HCT116 (cell line): ENCODE measurements around the gene CSRP1. TPM values are rescaled to one million over a fixed set of nuclear protein-coding genes. Genes with fewer than 3 reads are reported as not detected.

Experiments
- ATAC-seq: fragments of 200-7000 bp; cut with Tn5 transposase; 2 replicates; pipeline ENCODE4 v1.9.1; 2020; ENCODE audit warnings: mild to moderate bottlenecking, moderate library complexity
- BruUV-seq: library from RNA; stranded (reverse); fragments of 400-500 nt; replicated peaks from 2 replicates; lab custom pipeline; 2021; lab: Mats Ljungman, UMichigan
- CTCF ChIA-PET: fragments of 300-600 bp; sonication (Branson Sonifier 250); formaldehyde crosslinking; loops from one replicate; lab custom pipeline; 2021; ENCODE audit warnings: antibody characterized with exemption; lab: Charles Lee
- POLR2A ChIA-PET: fragments of 300-600, 350-600 bp; sonication (Branson Sonifier 250); formaldehyde crosslinking; loops from one replicate; lab custom pipeline; 2021; ENCODE audit warnings: antibody characterized with exemption; lab: Charles Lee
- RAD21 ChIA-PET, 2 experiments: fragments of 300-600 bp; sonication (Branson Sonifier 250); formaldehyde crosslinking; loops; one replicate each; lab custom pipeline; 2023; ENCODE audit warnings: low total read pairs in 2 of 2; ENCODE audit not compliant: uncharacterized antibody in 2 of 2, unreplicated experiment in 2 of 2, low non-redundant PET in 1 of 2; lab: Charles Lee
- DNase-seq: peaks from one replicate; pipeline ENCODE4 v3.0.0-alpha.2; 2010; ENCODE audit warnings: low read depth, low spot score
- H2AFZ ChIP-seq: fragments of 200-600 bp; shearing (Covaris generic), sonication (generic); 2 replicates; pipeline ENCODE4 v1.6.1; 2017; ENCODE audit warnings: low read depth, mixed run types, mixed read lengths, antibody characterized with exemption, low read length; ENCODE audit not compliant: poor library complexity, severe bottlenecking
- H3K27ac ChIP-seq: 2 replicates; pipeline ENCODE4 v1.5.1; 2012; ENCODE audit warnings: low read depth, low read length
- H3K27me3 ChIP-seq: fragments of 200-600 bp; sonication (generic); 2 replicates; pipeline ENCODE4 v1.6.1; 2016; ENCODE audit warnings: mixed run types, low read length, mixed read lengths; ENCODE audit not compliant: insufficient read depth
- H3K36me3 ChIP-seq, 2 experiments: fragments of 200-500 bp in 1 of 2; fragments of 200-600 bp in 1 of 2; sonication (Bioruptor generic) in 1 of 2; sonication (generic) in 1 of 2; 2 replicates each; pipeline versions ENCODE4 v1.5.1 to v1.6.1; 2014 to 2016; ENCODE audit warnings: low read length in 2 of 2, inconsistent platforms in 1 of 2, mixed read lengths in 1 of 2, mixed run types in 1 of 2; ENCODE audit not compliant: insufficient read depth in 2 of 2, control insufficient read depth in 1 of 2
- H3K4me1 ChIP-seq, 2 experiments: fragments of 200-600 bp in 1 of 2; sonication (generic) in 1 of 2; 2 replicates each; pipeline versions ENCODE4 v1.5.1 to v1.6.1; 2012 to 2017; ENCODE audit warnings: low read length in 2 of 2, inconsistent platforms in 1 of 2, mild to moderate bottlenecking in 1 of 2, mixed read lengths in 1 of 2, mixed run types in 1 of 2, moderate library complexity in 1 of 2; ENCODE audit not compliant: insufficient read depth in 2 of 2, control insufficient read depth in 1 of 2
- H3K4me2 ChIP-seq: fragments of 200-600 bp; sonication (generic); 2 replicates; pipeline ENCODE4 v1.6.1; 2017; ENCODE audit warnings: mixed run types, low read length, mixed read lengths
- H3K4me3 ChIP-seq, 2 experiments: fragments of 200-600 bp in 1 of 2; sonication (generic) in 1 of 2; replicated peaks in 1 of 2; 2 replicates each; pipeline ENCODE4 v1.5.1; 2011 to 2016; ENCODE audit warnings: low read length in 2 of 2, control low read depth in 1 of 2, low read depth in 1 of 2, mild to moderate bottlenecking in 1 of 2, mixed read lengths in 1 of 2, mixed run types in 1 of 2
- H3K79me2 ChIP-seq: fragments of 200-600 bp; sonication (generic); 2 replicates; pipeline ENCODE4 v1.6.1; 2017; ENCODE audit warnings: mild to moderate bottlenecking, mixed run types, low read length, moderate library complexity, mixed read lengths; ENCODE audit not compliant: insufficient read depth
- H3K9ac ChIP-seq: fragments of 200-600 bp; sonication (generic); 2 replicates; pipeline ENCODE4 v1.6.1; 2016; ENCODE audit warnings: low read length, mixed read lengths
- H3K9me2 ChIP-seq: fragments of 200-600 bp; sonication (generic), shearing (Covaris generic); 2 replicates; pipeline ENCODE4 v1.6.1; 2017; ENCODE audit warnings: mixed run types, mild to moderate bottlenecking, moderate library complexity; ENCODE audit not compliant: insufficient read depth
- H3K9me3 ChIP-seq, 2 experiments: fragments of 200-500 bp in 1 of 2; fragments of 200-600 bp in 1 of 2; sonication (Bioruptor generic) in 1 of 2; sonication (generic) in 1 of 2; 2 replicates each; pipeline ENCODE4 v1.6.1; 2014 to 2017; ENCODE audit warnings: low read length in 2 of 2, mixed read lengths in 2 of 2, inconsistent platforms in 1 of 2, low read depth in 1 of 2, mild to moderate bottlenecking in 1 of 2, mixed run types in 1 of 2, moderate library complexity in 1 of 2; ENCODE audit not compliant: control insufficient read depth in 1 of 2, insufficient read depth in 1 of 2
- H4K20me1 ChIP-seq: fragments of 200-600 bp; sonication (generic), shearing (Covaris generic); 2 replicates; pipeline ENCODE4 v1.6.1; 2017; ENCODE audit warnings: mixed run types, mild to moderate bottlenecking, moderate library complexity; ENCODE audit not compliant: insufficient read depth
- CBX3 ChIP-seq: IDR thresholded peaks from 2 replicates; pipeline ENCODE4 v1.6.1; 2012; ENCODE audit warnings: low read depth
- EGR1 ChIP-seq: IDR thresholded peaks from 2 replicates; pipeline ENCODE4 v1.6.1; 2012; ENCODE audit warnings: low read depth
- ELF1 ChIP-seq: IDR thresholded peaks from 2 replicates; pipeline ENCODE4 v1.6.1; 2012; ENCODE audit warnings: low read depth, borderline replicate concordance
- EZH2 ChIP-seq: fragments of 200-600 bp; sonication (generic); IDR thresholded peaks from 2 replicates; pipeline ENCODE4 v1.6.1; 2017; ENCODE audit warnings: antibody characterized with exemption, mixed run types
- EZH2phosphoT487 ChIP-seq: fragments of 200-600 bp; IDR thresholded peaks from 2 replicates; pipeline ENCODE4 v1.6.1; 2018; ENCODE audit warnings: antibody characterized with exemption, borderline replicate concordance
- JUND ChIP-seq: IDR thresholded peaks from 2 replicates; pipeline ENCODE4 v1.6.1; 2012
- MAX ChIP-seq: IDR thresholded peaks from 2 replicates; pipeline ENCODE4 v1.6.1; 2012
- POLR2AphosphoS5 ChIP-seq: IDR thresholded peaks from 2 replicates; pipeline ENCODE4 v1.6.1; 2011; ENCODE audit warnings: mild to moderate bottlenecking, low read depth, low read length, moderate library complexity
- RAD21 ChIP-seq: IDR thresholded peaks from 2 replicates; pipeline ENCODE4 v1.6.1; 2012; ENCODE audit warnings: low read depth, mild to moderate bottlenecking
- SP1 ChIP-seq: IDR thresholded peaks from 2 replicates; pipeline ENCODE4 v1.6.1; 2012; ENCODE audit warnings: low read depth
- TCF7L2 ChIP-seq: IDR thresholded peaks from 2 replicates; pipeline ENCODE4 v1.7.0; 2011; ENCODE audit warnings: borderline replicate concordance, inconsistent platforms; ENCODE audit not compliant: insufficient read depth, insufficient read length; ENCODE audit errors: extremely low read depth
- YY1 ChIP-seq: IDR thresholded peaks from 2 replicates; pipeline ENCODE4 v1.6.1; 2011; ENCODE audit warnings: low read length, low read depth, moderate library complexity, mild to moderate bottlenecking; ENCODE audit not compliant: insufficient replicate concordance; ENCODE audit errors: extremely low read depth
- ZFX ChIP-seq: fragments of 450-650 bp; IDR thresholded peaks from 2 replicates; pipeline ENCODE4 v1.6.1; 2017
- intact Hi-C: fragments of 100-400 bp; cut with micrococcal nuclease; formaldehyde crosslinking; loops from 2 replicates; pipeline ENCODE4 v1.10.0; 2022
- total RNA-seq: library from RNA; stranded (reverse); gene quantifications from one replicate; pipeline ENCODE4 v1.2.1, GENCODE V29; 2021; ENCODE audit not compliant: unreplicated experiment
- TF ChIP-seq, protein P1 (sequence below): IDR thresholded peaks from 2 replicates; pipeline ENCODE4 v1.6.1; 2012; ENCODE audit warnings: low read depth
- TF ChIP-seq, protein P2 (sequence below): IDR thresholded peaks from 2 replicates; pipeline ENCODE4 v1.6.1; 2012

The CSRP1 gene
- total RNA-seq, 1 experiment from 2014 or later = 51.7 TPM

- TF ChIP-seq, protein P1, sequence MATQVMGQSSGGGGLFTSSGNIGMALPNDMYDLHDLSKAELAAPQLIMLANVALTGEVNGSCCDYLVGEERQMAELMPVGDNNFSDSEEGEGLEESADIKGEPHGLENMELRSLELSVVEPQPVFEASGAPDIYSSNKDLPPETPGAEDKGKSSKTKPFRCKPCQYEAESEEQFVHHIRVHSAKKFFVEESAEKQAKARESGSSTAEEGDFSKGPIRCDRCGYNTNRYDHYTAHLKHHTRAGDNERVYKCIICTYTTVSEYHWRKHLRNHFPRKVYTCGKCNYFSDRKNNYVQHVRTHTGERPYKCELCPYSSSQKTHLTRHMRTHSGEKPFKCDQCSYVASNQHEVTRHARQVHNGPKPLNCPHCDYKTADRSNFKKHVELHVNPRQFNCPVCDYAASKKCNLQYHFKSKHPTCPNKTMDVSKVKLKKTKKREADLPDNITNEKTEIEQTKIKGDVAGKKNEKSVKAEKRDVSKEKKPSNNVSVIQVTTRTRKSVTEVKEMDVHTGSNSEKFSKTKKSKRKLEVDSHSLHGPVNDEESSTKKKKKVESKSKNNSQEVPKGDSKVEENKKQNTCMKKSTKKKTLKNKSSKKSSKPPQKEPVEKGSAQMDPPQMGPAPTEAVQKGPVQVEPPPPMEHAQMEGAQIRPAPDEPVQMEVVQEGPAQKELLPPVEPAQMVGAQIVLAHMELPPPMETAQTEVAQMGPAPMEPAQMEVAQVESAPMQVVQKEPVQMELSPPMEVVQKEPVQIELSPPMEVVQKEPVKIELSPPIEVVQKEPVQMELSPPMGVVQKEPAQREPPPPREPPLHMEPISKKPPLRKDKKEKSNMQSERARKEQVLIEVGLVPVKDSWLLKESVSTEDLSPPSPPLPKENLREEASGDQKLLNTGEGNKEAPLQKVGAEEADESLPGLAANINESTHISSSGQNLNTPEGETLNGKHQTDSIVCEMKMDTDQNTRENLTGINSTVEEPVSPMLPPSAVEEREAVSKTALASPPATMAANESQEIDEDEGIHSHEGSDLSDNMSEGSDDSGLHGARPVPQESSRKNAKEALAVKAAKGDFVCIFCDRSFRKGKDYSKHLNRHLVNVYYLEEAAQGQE = no peak
- TF ChIP-seq JUND (no peak), YY1 (no peak), CBX3 (no peak), EGR1 (no peak), EZH2 (no peak), POLR2AphosphoS5 (no peak), RAD21 (no peak), ZFX (no peak), ELF1 (no peak), SP1 (no peak), TCF7L2 (no peak)
Measured at GRCh38 chr1:201516511-201517127, 9.7 kb upstream of the CSRP1 start (continued).

- RAD21 ChIA-PET = no interaction called here
- no peak overlapping the region for H3K27ac ChIP-seq
- TSS peak; percentile 11 for BruUV-seq
- H3K4me3 ChIP-seq = no peak overlapping the region
- H3K36me3 ChIP-seq = no peaks in the 10 kb centered on the region
- POLR2A ChIA-PET = interaction anchor here (1.3 kb wide), 1 partner anchor 9 kb away, joined by 4 read pairs; the partner anchor contains the start of gene CSRP1
- no peaks in the 10 kb centered on the region for H4K20me1 ChIP-seq
- intact Hi-C loops = no loop called here
- ATAC-seq (no peak), DNase-seq (no peak)
- H3K4me1 ChIP-seq = peaks cover 18 to 37% of the 10 kb centered on the region in 2 experiments; a peak in 3 of 4 replicates
- no peak overlapping the region for H2AFZ ChIP-seq
- no peaks in the 10 kb centered on the region for H3K27me3 ChIP-seq
- no peak overlapping the region for H3K9ac ChIP-seq
- TF ChIP-seq TCF7L2 = no peak
- TF ChIP-seq EZH2phosphoT487 = no peak
- TF ChIP-seq EZH2 = no peak
- TF ChIP-seq, protein P2, sequence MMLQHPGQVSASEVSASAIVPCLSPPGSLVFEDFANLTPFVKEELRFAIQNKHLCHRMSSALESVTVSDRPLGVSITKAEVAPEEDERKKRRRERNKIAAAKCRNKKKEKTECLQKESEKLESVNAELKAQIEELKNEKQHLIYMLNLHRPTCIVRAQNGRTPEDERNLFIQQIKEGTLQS = no peak
- TF ChIP-seq MAX = no peak
- TF ChIP-seq, all 23 proteins: peak for 0
- no peak overlapping the region for H3K4me2 ChIP-seq
- no peaks in the 10 kb centered on the region for H3K9me2 ChIP-seq
- CTCF ChIA-PET = interaction anchor here (1.3 to 8.8 kb wide), 5 partner anchors 8 to 80 kb away, joined by 3 to 194 read pairs (median 5); partner anchors contain the start of gene CSRP1
- H3K9me3 ChIP-seq = no peaks in the 10 kb centered on the region
- H3K79me2 ChIP-seq = no peaks in the 10 kb centered on the region
Measured at GRCh38 chr1:201515895-201516294, 9.0 kb upstream of the CSRP1 start.
